Measurements from ENCODE around the gene IGF2BP2.

The IGF2BP2 gene

DNA sequence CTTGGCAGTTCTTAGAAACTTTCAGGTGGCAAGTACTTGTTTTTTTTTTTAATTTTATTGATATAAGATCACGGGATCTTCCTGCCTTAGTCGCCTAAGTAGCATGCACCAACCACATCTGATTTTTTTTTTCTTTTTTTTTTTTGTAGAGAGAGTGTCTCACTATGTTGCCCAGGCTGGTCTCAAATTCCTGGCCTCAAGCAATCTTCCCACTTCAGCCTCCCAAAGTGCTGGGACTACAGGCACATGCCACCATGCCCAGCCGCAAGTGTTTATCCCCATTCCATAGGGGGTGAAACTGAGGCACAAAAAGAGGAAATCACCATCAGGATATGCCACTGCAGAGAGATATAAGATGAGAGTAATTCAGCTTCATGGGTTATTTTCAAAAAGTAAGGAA, 102.9 kb downstream of the IGF2BP2 start:
- H3K4me3 ChIP-seq (replicated peaks; ENCODE audit: low read depth, low read length) = no peak overlapping the region
- TF ChIP-seq, protein P1, sequence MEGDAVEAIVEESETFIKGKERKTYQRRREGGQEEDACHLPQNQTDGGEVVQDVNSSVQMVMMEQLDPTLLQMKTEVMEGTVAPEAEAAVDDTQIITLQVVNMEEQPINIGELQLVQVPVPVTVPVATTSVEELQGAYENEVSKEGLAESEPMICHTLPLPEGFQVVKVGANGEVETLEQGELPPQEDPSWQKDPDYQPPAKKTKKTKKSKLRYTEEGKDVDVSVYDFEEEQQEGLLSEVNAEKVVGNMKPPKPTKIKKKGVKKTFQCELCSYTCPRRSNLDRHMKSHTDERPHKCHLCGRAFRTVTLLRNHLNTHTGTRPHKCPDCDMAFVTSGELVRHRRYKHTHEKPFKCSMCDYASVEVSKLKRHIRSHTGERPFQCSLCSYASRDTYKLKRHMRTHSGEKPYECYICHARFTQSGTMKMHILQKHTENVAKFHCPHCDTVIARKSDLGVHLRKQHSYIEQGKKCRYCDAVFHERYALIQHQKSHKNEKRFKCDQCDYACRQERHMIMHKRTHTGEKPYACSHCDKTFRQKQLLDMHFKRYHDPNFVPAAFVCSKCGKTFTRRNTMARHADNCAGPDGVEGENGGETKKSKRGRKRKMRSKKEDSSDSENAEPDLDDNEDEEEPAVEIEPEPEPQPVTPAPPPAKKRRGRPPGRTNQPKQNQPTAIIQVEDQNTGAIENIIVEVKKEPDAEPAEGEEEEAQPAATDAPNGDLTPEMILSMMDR (IDR thresholded peaks at IDR 0.05; ENCODE audit: low read length, missing control alignments) = no peak
- no peak for DNase-seq (ENCODE audit: low read depth)

DNA sequence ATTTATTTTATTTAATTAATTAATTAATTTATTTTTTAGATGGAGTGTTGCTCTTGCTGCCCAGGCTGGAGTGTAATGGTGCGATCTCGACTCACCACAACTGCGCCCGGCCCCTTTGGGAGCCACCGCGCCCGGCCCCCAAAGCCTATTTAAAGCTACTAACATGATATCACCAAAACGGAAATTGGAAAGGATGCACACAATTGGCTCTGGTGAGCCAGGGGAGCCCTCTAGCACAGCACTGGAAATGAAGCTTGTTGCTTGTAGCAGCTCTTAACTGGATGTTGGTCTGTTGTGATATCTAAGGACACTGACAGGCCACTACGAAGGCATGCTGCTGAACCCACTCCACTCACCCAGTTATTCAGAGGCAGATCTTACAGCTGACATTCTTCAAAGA, 104.5 kb downstream of the IGF2BP2 start:
- no peak for DNase-seq (ENCODE audit: low read depth)
- H3K4me3 ChIP-seq (replicated peaks; ENCODE audit: low read depth, low read length) = no peak overlapping the region
- TF ChIP-seq, protein P1 (IDR thresholded peaks at IDR 0.05; ENCODE audit: low read length, missing control alignments) = no peak

DNA sequence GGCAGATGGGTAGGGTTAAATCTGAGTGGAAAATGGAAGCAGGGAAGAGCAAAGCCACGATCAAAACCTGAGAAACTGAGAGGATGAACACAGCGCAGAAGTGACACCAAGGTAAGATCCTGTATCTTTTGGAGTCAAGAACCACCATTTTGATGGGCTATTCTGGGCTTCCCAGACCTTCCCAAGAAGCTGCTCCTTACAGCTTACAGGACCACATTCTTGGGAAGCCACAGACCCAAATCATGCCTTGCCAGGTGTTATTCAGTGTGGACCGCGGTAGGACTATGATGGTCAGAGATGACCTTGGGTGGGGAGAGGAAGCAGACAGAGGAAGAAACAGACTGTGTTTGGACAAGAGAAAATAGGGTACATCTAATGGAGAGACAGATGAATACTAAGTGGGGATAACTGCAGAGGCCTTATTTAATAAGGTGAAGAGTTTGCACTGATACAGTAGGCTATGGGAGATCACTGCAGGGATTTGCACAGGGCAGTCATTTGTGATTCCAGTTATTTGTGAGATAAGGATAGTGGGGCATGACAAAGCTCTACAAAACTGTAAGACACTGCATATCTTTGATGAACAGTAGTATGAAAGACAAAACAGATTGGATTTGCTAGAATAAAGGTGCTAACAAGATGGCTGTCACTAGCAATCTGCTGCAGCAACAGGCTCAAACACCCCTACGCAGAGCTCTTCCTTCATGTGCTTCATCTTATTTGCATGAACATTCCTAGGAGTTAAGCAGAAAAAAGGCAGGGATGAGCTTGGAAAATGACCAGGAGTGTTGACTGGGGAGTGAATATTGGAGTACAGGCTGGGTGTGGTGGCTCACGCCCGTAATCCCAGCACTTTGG, 105.9 kb downstream of the IGF2BP2 start:
- DNase-seq (ENCODE audit: low read depth) = no peak
- TF ChIP-seq, protein P1 (IDR thresholded peaks at IDR 0.05; ENCODE audit: low read length, missing control alignments) = no peak
- H3K4me3 ChIP-seq (replicated peaks; ENCODE audit: low read depth, low read length) = no peak overlapping the region

DNA sequence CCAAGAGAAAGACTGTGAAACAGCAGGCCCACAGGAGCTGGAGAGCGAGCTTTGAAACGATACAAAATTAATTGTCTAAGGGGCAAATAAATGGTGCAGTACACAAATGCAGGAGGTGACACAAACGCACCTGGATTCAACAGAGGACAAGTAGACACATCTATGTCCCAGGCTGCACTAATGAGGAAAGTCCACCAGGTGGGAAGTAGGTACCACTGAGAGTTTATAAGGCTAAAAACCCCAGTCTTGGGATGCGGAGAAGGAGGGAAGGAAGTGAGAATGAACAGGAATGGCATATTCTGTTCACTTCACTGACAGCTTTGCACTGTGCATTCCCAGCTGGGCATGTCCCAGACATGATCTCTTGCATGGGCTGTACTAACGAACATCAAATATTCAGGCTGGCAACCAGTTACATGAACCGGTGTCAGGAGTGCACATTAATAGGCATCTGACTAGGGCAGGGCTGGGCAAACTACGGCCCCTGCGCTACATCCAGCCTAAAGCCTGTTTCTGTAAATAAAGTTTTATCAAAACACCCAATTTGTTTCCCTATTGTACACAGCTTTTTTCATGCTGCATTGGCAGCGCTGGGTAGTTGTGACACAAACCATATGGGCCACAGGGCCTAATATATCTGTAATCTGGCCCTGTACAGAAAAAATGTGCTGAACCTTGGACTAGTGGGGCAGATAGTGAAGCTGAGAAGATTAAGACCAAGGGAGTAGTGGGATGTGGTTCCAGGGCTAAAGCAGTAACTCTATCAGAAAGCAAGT, 107.0 kb downstream of the IGF2BP2 start:
- no peak overlapping the region for H3K4me3 ChIP-seq (replicated peaks; ENCODE audit: low read depth, low read length)
- TF ChIP-seq, protein P1 (IDR thresholded peaks at IDR 0.05; ENCODE audit: low read length, missing control alignments) = no peak
- no peak for DNase-seq (ENCODE audit: low read depth)

DNA sequence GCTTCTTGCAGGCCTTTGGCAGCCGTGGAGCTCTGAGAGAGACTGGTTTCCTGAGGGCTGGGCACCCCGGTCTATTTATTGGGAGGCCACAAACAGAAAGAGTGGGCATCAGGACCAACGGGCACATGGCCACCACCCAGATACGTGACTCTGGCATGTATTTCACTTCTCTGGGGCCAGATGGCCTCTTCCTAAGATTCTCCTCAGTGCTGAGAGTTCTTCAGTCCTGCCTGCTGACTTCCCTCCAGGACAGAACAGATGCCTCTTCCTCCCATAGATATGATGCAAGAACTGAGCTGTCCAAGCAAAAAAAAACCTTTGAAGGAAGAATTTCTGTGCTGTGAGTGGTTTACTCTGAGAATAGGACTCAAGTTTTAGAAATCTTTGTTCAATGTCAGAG, 107.7 kb downstream of the IGF2BP2 start:
- H3K4me3 ChIP-seq (replicated peaks; ENCODE audit: low read depth, low read length) = no peak overlapping the region
- peak; percentile 87 for DNase-seq (ENCODE audit: low read depth)
- TF ChIP-seq, protein P1 (IDR thresholded peaks at IDR 0.05; ENCODE audit: low read length, missing control alignments) = no peak

DNA sequence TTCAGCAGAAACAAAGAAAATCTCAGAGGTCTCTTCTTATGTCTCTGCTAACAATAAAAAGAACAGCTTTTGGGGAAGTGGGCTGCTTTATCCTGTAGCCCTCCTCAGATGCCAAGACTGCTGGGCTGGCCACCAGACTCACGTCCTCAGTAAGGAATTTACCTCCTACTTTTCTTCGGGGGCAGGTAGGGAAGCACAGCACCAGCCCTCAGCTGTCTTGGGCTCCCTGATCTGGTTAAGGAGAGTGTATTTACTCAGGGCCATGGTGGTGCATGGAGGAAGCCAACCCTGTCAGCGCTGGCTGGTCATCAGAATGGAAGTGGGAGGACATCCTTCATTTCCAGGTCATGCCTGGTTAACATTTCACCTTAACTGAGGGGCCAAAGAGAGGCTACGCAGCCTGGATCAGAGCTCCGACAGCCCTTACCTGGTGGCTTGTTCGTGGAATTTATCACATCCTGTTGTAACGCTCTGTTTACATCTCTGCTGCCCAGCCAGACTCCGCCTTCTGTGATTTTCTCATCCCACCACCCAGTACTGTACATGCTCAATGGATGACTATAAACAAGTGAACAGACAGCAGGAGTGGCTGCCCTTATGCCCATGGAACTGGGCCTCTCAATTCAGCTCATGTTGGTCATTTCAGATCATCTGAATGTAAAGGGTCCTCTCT, 108.3 kb downstream of the IGF2BP2 start:
- H3K4me3 ChIP-seq (replicated peaks; ENCODE audit: low read depth, low read length) = no peak overlapping the region
- DNase-seq (ENCODE audit: low read depth) = peak; percentile 35
- TF ChIP-seq, protein P1 (IDR thresholded peaks at IDR 0.05; ENCODE audit: low read length, missing control alignments) = no peak

All from fibroblast of pulmonary artery (primary cell).